Suprapubic skin (tissue), 4 donors: ENCODE data around the gene LIPK. TPM values are rescaled to one million over a fixed set of nuclear protein-coding genes. Genes with fewer than 3 reads are reported as not detected.
"Not testable (repeated sequence)": the region's sequence is repeated elsewhere in the genome, so short reads cannot be mapped to it uniquely, and the experiment has no call there.

Experiments
- DNase-seq, 2 donors: peaks; one replicate each; pipeline ENCODE4 v3.0.0-alpha.2; 2019; ENCODE audit warnings: low spot score in 2 of 2
- H3K27ac ChIP-seq: fragments of 200-600 bp; sonication (generic); one replicate; pipeline ENCODE4 v1.5.1; 2019
- H3K27me3 ChIP-seq: fragments of 200-600 bp; sonication (generic); one replicate; pipeline ENCODE4 v1.5.1; 2019
- H3K36me3 ChIP-seq: fragments of 200-600 bp; sonication (generic); one replicate; pipeline ENCODE4 v1.5.1; 2019
- H3K4me1 ChIP-seq: fragments of 200-600 bp; sonication (generic); one replicate; pipeline ENCODE4 v1.5.1; 2019
- H3K4me3 ChIP-seq: fragments of 200-600 bp; sonication (generic); one replicate; pipeline ENCODE4 v1.5.1; 2019; ENCODE audit warnings: mild to moderate bottlenecking
- H3K9me3 ChIP-seq: fragments of 200-600 bp; sonication (generic); one replicate; pipeline ENCODE4 v1.5.1; 2019
- CTCF ChIP-seq, 2 donors: fragments of 200-600 bp in 1 of 2; fragments of 450-650 bp in 1 of 2; sonication (generic) in 1 of 2; IDR thresholded peaks; one replicate each; pipeline ENCODE4 v1.5.1; 2016 to 2019; ENCODE audit warnings: antibody characterized with exemption in 2 of 2, mild to moderate bottlenecking in 1 of 2, moderate library complexity in 1 of 2
- EP300 ChIP-seq: sonication (generic); formaldehyde crosslinking; IDR thresholded peaks from one replicate; pipeline ENCODE4 v1.6.1; 2017; ENCODE audit warnings: antibody characterized with exemption
- POLR2A ChIP-seq, 2 donors: fragments of 450-650 bp; IDR thresholded peaks; one replicate each; pipeline ENCODE4 v1.6.1; 2017; ENCODE audit warnings: antibody characterized with exemption in 2 of 2, mild to moderate bottlenecking in 2 of 2, moderate library complexity in 2 of 2
- POLR2AphosphoS5 ChIP-seq, 3 donors: sonication (generic); formaldehyde crosslinking; IDR thresholded peaks; one replicate each; pipeline ENCODE4 v1.6.1; 2017; ENCODE audit warnings: antibody characterized with exemption in 3 of 3
- WGBS: methylation state at CpG from one replicate; pipeline ENCODE4 v1.1.5; 2018; 5-methylcytosine and 5-hydroxymethylcytosine counted together
- total RNA-seq, 4 donors: library from RNA; depleted of rRNA; stranded (reverse); fragments of >200 nt; gene quantifications; one replicate each; pipeline ENCODE4 v1.1.0, GENCODE V29; 2016

LIPK gene
- total RNA-seq, 4 donors from 2014 or later = 2.6 to 23.4 (median 18.0) TPM

GRCh38 chr10:88702848-88703597, 3.0 kb upstream of the LIPK start:
- H3K9me3 ChIP-seq = no peaks in the 10 kb centered on the region
- WGBS = 84% methylated on average over 4 of the region's 4 CpGs
- DNase-seq = no peak
- H3K36me3 ChIP-seq = no peaks in the 10 kb centered on the region
- no peak overlapping the region for H3K4me3 ChIP-seq
- H3K4me1 ChIP-seq = peaks cover 14% of the 10 kb centered on the region
- TF ChIP-seq EP300 = no peak
- TF ChIP-seq CTCF (IDR thresholded peaks at IDR 0.05) = no peak
- TF ChIP-seq POLR2AphosphoS5 (IDR thresholded peaks at IDR 0.05) = no peak
- TF ChIP-seq POLR2A (IDR thresholded peaks at IDR 0.05) = no peak
- no peak overlapping the region for H3K27ac ChIP-seq
- no peaks in the 10 kb centered on the region for H3K27me3 ChIP-seq

- no peaks in the 10 kb centered on the region for H3K27me3 ChIP-seq
- H3K27ac ChIP-seq = no peak overlapping the region
- no peak for DNase-seq
- TF ChIP-seq EP300 = no peak
- no peak for TF ChIP-seq CTCF (IDR thresholded peaks at IDR 0.05)
- H3K9me3 ChIP-seq = no peaks in the 10 kb centered on the region
- WGBS = 45% methylated on average over 2 of the region's 2 CpGs
- peaks cover 15% of the 10 kb centered on the region for H3K4me1 ChIP-seq
- H3K4me3 ChIP-seq = no peak overlapping the region
- no peaks in the 10 kb centered on the region for H3K36me3 ChIP-seq
Observed at GRCh38 chr10:88707429-88708155, 1.5 kb downstream of the LIPK start.

GRCh38 chr10:88709361-88709760, 3.3 kb downstream of the LIPK start:
- H3K9me3 ChIP-seq, DNase-seq, H3K27ac ChIP-seq, H3K27me3 ChIP-seq, H3K36me3 ChIP-seq, H3K4me3 ChIP-seq: not testable (repeated sequence)
- 55% methylated on average over 6 of the region's 6 CpGs for WGBS
- H3K4me1 ChIP-seq = peaks cover 15% of the 10 kb centered on the region

- Histone ChIP-seq H3K36me3 (no peaks in the 10 kb centered on the region), H3K9me3 (no peaks in the 10 kb centered on the region), H3K4me1 (no peaks in the 10 kb centered on the region), H3K27ac (no peak overlapping the region), H3K4me3 (no peak overlapping the region), H3K27me3 (no peaks in the 10 kb centered on the region)
- TF ChIP-seq POLR2A (IDR thresholded peaks at IDR 0.05) (no peak), EP300 (no peak), POLR2AphosphoS5 (IDR thresholded peaks at IDR 0.05) (no peak), CTCF (IDR thresholded peaks at IDR 0.05) (no peak)
- WGBS = 93% methylated on average over 1 of the region's 1 CpG
- no peak for DNase-seq
Observed at GRCh38 chr10:88715517-88715916, 9.5 kb downstream of the LIPK start.

GRCh38 chr10:88721392-88721791, 15.3 kb downstream of the LIPK start:
- Histone ChIP-seq H3K9me3 (no peaks in the 10 kb centered on the region), H3K4me1 (no peaks in the 10 kb centered on the region), H3K36me3 (no peaks in the 10 kb centered on the region), H3K27me3 (no peaks in the 10 kb centered on the region), H3K27ac (no peak overlapping the region), H3K4me3 (no peak overlapping the region)
- 70% methylated on average over 4 of the region's 4 CpGs for WGBS
- DNase-seq = no peak
- TF ChIP-seq EP300 = no peak
- no peak for TF ChIP-seq POLR2AphosphoS5 (IDR thresholded peaks at IDR 0.05)
- TF ChIP-seq CTCF (IDR thresholded peaks at IDR 0.05) = no peak
- TF ChIP-seq POLR2A (IDR thresholded peaks at IDR 0.05) = no peak
